Uterus (tissue), 4 donors: Measurements from ENCODE around the gene PACRG. TPM values are rescaled to one million over a fixed set of nuclear protein-coding genes. Genes with fewer than 3 reads are reported as not detected.

ENCODE experiments used
- DNase-seq, 2 donors: peaks; one replicate each; pipeline ENCODE4 v3.0.0-alpha.2; 2019 to 2020
- H3K27ac ChIP-seq, 2 donors: fragments of 200-600 bp; sonication (generic); 1 replicate in 1 of 2; 2 replicates in 1 of 2; pipeline ENCODE4 v1.5.1; 2016 to 2018
- H3K27me3 ChIP-seq, 2 donors: fragments of 200-600 bp; sonication (generic); one replicate each; pipeline ENCODE4 v1.5.1; 2018 to 2019; ENCODE audit warnings: control low read depth in 1 of 2
- H3K36me3 ChIP-seq, 2 donors: fragments of 200-600 bp; sonication (generic); one replicate each; pipeline ENCODE4 v1.5.1; 2019; ENCODE audit warnings: control low read depth in 1 of 2
- H3K4me1 ChIP-seq, 2 donors: fragments of 200-600 bp; sonication (generic); one replicate each; pipeline ENCODE4 v1.5.1; 2018 to 2019; ENCODE audit warnings: control low read depth in 1 of 2
- H3K4me3 ChIP-seq, 2 donors: fragments of 200-600 bp; sonication (generic); 1 replicate in 1 of 2; 2 replicates in 1 of 2; pipeline ENCODE4 v1.5.1; 2018 to 2019; ENCODE audit warnings: mild to moderate bottlenecking in 1 of 2
- H3K9me3 ChIP-seq, 2 donors: fragments of 200-600 bp; sonication (generic); one replicate each; pipeline ENCODE4 v1.5.1; 2019; ENCODE audit warnings: control low read depth in 1 of 2
- POLR2A ChIP-seq, 2 donors: fragments of 450-650 bp; IDR thresholded peaks; one replicate each; pipeline ENCODE4 v1.6.1; 2016; ENCODE audit warnings: antibody characterized with exemption in 2 of 2, mild to moderate bottlenecking in 1 of 2, moderate library complexity in 1 of 2
- intact Hi-C: fragments of 100-400 bp; cut with DNase I; formaldehyde crosslinking; loops from one replicate; pipeline ENCODE4 v1.15.1; 2023; ENCODE audit warnings: low total_unique reads
- total RNA-seq, 4 donors: library from RNA; depleted of rRNA in 3 of 4; stranded (reverse); fragments of >200 nt in 3 of 4; gene quantifications; one replicate each; pipeline versions ENCODE4 v1.1.0 to v1.2.4, GENCODE V29; 2014 to 2023
- TF ChIP-seq, protein P1 (sequence below), 4 experiments: fragments of 200-600 bp in 2 of 4; fragments of 450-650 bp in 2 of 4; sonication (generic) in 2 of 4; IDR thresholded peaks; one replicate each; pipeline ENCODE4 v1.5.1; 2016 to 2019; ENCODE audit warnings: antibody characterized with exemption in 4 of 4, mild to moderate bottlenecking in 2 of 4, moderate library complexity in 1 of 4
- donor health status: DM: yes; HTN: yes; CAD: no.

PACRG gene
- total RNA-seq, 4 donors from 2014 or later, result 4.6 to 12.3 (median 7.5) TPM

DNA sequence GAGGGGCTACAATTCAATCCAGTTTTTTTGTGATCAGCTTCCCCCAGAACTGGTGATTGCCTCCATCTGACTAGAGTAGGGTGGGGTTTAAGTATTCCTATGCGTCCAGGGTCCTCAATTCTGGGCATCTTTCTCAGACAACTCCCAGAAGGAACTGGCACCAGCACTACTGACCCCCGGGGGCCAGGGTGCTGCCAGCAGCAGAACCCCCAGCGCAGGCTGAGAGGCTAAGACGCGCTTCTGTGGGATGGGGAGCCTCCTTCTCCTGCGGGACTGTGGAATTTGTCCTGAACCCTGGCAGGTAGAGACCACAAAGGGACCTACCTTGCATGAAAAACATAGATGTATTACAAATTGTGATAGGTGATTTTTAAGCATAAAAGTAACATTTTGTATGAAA lies 124.4 kb downstream of the PACRG start:
- Histone ChIP-seq H3K4me3 (no peak overlapping the region), H3K9me3 (no peaks in the 10 kb centered on the region), H3K36me3 (no peaks in the 10 kb centered on the region), H3K4me1 (no peaks in the 10 kb centered on the region), H3K27me3 (no peaks in the 10 kb centered on the region), H3K27ac (no peak overlapping the region)
- intact Hi-C loops, result no loop called here
- TF ChIP-seq POLR2A (IDR thresholded peaks at IDR 0.05), result no peak
- TF ChIP-seq, protein P1, sequence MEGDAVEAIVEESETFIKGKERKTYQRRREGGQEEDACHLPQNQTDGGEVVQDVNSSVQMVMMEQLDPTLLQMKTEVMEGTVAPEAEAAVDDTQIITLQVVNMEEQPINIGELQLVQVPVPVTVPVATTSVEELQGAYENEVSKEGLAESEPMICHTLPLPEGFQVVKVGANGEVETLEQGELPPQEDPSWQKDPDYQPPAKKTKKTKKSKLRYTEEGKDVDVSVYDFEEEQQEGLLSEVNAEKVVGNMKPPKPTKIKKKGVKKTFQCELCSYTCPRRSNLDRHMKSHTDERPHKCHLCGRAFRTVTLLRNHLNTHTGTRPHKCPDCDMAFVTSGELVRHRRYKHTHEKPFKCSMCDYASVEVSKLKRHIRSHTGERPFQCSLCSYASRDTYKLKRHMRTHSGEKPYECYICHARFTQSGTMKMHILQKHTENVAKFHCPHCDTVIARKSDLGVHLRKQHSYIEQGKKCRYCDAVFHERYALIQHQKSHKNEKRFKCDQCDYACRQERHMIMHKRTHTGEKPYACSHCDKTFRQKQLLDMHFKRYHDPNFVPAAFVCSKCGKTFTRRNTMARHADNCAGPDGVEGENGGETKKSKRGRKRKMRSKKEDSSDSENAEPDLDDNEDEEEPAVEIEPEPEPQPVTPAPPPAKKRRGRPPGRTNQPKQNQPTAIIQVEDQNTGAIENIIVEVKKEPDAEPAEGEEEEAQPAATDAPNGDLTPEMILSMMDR (IDR thresholded peaks at IDR 0.05), result no peak
- no peak for DNase-seq

DNA sequence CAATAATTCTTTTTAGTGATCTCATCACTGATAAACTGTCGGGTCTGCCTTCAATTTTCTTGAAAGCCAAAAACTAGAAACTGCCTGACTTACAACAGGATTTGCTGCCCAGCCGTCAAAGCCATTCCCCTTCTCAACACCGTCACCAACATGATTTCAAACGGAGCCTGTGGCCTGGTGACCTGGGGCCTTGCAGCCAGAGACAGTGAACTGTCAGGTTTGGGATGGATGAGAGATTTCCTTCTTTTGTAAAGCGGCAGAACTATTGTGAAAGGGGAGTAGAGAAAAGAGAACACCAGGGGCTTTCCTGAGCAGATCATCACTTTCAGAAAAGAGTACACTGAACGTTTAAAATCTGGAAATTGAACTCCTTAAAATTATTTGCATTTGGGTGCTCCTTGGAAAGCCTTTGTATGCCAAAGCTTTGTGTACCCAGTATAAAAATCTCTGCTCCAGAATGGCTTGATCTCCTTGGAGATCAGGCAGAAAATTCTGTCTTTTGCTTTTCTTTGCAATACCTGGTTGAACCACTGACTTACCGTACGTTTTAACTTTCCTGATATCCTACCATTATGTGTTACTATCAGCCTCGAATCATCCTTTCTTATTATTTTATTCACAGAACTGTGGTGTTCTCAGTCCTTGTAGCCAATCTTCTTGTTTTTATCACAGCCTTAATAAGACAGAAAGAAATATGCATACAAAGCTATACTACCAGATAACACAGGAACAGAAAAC lies 125.2 kb downstream of the PACRG start:
- TF ChIP-seq, protein P1 (IDR thresholded peaks at IDR 0.05), result no peak
- no peak for TF ChIP-seq POLR2A (IDR thresholded peaks at IDR 0.05)
- Histone ChIP-seq H3K4me1 (no peaks in the 10 kb centered on the region), H3K36me3 (no peaks in the 10 kb centered on the region), H3K27me3 (no peaks in the 10 kb centered on the region), H3K4me3 (no peak overlapping the region), H3K9me3 (no peaks in the 10 kb centered on the region), H3K27ac (no peak overlapping the region)
- intact Hi-C loops, result no loop called here
- DNase-seq, result no peak

DNA sequence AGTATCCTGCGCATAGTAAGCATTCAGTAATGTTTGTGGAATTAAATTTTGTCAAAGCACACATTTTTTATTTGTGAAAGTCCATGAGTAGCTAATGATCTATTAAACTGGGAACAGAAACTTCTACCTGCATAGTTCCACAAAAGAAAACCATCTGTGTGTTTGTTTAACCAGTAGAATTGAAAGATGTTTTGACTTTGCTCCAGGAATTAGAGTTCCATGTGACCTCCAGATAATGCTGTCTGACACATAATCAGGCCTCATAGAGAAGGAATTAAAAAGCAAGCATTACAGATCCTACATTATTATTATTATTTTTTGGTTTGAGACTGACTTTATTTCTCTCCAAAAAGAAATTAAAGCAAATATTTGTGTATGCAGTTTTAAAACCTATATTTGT lies 126.5 kb downstream of the PACRG start:
- intact Hi-C loops, result no loop called here
- Histone ChIP-seq H3K36me3 (no peaks in the 10 kb centered on the region), H3K4me3 (no peak overlapping the region), H3K9me3 (no peaks in the 10 kb centered on the region), H3K27ac (no peak overlapping the region), H3K4me1 (no peaks in the 10 kb centered on the region), H3K27me3 (no peaks in the 10 kb centered on the region)
- TF ChIP-seq, protein P1 (IDR thresholded peaks at IDR 0.05), result no peak
- no peak for TF ChIP-seq POLR2A (IDR thresholded peaks at IDR 0.05)
- DNase-seq, result no peak

DNA sequence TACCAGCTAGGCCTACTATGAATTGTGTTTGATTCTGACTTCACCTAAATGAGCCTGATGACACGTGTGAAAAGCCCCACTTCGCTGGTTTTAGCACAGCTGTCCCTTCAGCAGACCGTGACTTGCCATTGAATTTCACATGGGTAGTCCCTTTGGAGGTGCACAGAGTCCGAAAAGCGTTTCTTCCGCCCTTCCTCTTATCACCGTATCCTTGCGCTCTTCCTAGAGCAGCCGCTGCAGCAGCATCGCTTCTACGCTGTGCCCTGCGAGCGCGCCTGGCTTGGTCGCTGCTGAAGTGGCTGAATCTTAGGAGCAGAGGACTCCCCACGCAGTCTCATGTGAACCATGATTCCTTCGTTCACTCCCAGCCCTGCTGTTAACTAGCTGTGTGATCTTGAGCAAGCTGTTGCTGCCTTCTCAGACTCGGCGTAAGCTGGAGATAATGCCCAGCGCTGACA lies 127.0 kb downstream of the PACRG start:
- Histone ChIP-seq H3K4me3 (no peak overlapping the region), H3K9me3 (no peaks in the 10 kb centered on the region), H3K27ac (no peak overlapping the region), H3K4me1 (no peaks in the 10 kb centered on the region), H3K27me3 (no peaks in the 10 kb centered on the region), H3K36me3 (no peaks in the 10 kb centered on the region)
- no peak for DNase-seq
- intact Hi-C loops, result no loop called here
- TF ChIP-seq, protein P1 (IDR thresholded peaks at IDR 0.05), result no peak
- TF ChIP-seq POLR2A (IDR thresholded peaks at IDR 0.05), result no peak

DNA sequence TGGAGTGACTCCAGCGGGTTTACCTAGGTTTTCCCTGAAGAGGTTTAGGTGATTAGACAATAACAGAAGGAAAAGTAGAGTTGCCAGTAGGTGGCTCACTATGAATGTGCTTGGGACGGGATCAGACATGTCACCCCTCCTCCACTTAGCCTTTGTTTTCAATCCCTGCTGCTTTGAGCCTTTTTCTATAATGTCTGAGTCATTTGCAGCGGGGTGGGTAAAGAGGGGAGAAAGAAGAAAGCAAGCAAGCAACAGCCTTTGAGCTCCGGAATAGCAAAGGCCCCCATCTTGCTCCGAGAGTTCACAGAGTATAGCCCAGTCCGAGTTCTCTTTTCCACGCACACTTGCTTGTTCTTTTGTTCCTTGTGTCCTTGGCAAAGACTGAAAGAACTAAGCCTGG lies 129.1 kb downstream of the PACRG start:
- DNase-seq, result no peak

More for the DNA sequence above, 129.1 kb downstream of the PACRG start:
- H3K27me3 ChIP-seq, result no peaks in the 10 kb centered on the region
- H3K4me3 ChIP-seq, result peak overlapping the region in 1 of 2 donors; percentile 11
- no peaks in the 10 kb centered on the region for H3K9me3 ChIP-seq
- H3K4me1 ChIP-seq, result no peaks in the 10 kb centered on the region
- H3K27ac ChIP-seq, result no peak overlapping the region
- TF ChIP-seq, protein P1 (IDR thresholded peaks at IDR 0.05), result peak in 2 of 4 experiments; percentile 26 to 35
- TF ChIP-seq POLR2A (IDR thresholded peaks at IDR 0.05), result no peak
- intact Hi-C loops, result no loop called here
- H3K36me3 ChIP-seq, result no peaks in the 10 kb centered on the region
